Heart right ventricle (tissue), 16 donors: Measurements from ENCODE around the gene MAN1C1. TPM values are rescaled to one million over a fixed set of nuclear protein-coding genes. Genes with fewer than 3 reads are reported as not detected.

Experiments used
- ATAC-seq, 8 donors: fragments of 200-7000 bp; cut with Tn5 transposase; one replicate each; pipeline ENCODE4 v1.9.1; 2020; ENCODE audit warnings: mild to moderate bottlenecking in 8 of 8, moderate library complexity in 8 of 8, moderate number of reproducible peaks in 1 of 8
- DNase-seq, 2 donors: peaks; one replicate each; pipeline ENCODE4 v3.0.0-alpha.2; 2020
- H3K27ac ChIP-seq, 10 donors: fragments of 200-600 bp; sonication (generic) in 2 of 10; one replicate each; pipeline versions ENCODE4 v1.5.0 to v1.8.0; 2020 to 2022; ENCODE audit warnings: mild to moderate bottlenecking in 3 of 10
- H3K27me3 ChIP-seq, 7 donors: fragments of 200-600 bp; one replicate each; pipeline ENCODE4 v1.8.0; 2021 to 2022; ENCODE audit warnings: mild to moderate bottlenecking in 2 of 7
- H3K36me3 ChIP-seq, 9 donors: fragments of 200-600 bp; sonication (generic) in 1 of 9; one replicate each; pipeline versions ENCODE4 v1.5.0 to v1.8.0; 2020 to 2022; ENCODE audit warnings: mild to moderate bottlenecking in 2 of 9
- H3K4me1 ChIP-seq, 9 donors: fragments of 200-600 bp; sonication (generic) in 1 of 9; one replicate each; pipeline versions ENCODE4 v1.5.0 to v1.8.0; 2020 to 2022; ENCODE audit warnings: mild to moderate bottlenecking in 4 of 9
- H3K4me3 ChIP-seq, 10 donors: fragments of 200-600 bp; sonication (generic) in 2 of 10; one replicate each; pipeline versions ENCODE4 v1.5.0 to v1.8.0; 2020 to 2022; ENCODE audit warnings: mild to moderate bottlenecking in 7 of 10, moderate library complexity in 2 of 10
- H3K9me3 ChIP-seq, 11 donors: fragments of 200-600 bp in 10 of 11; sonication (generic) in 2 of 11; one replicate each; pipeline versions ENCODE4 v1.5.0 to v1.8.0; 2013 to 2022; ENCODE audit warnings: mild to moderate bottlenecking in 2 of 11, control low read depth in 1 of 11, moderate library complexity in 1 of 11
- WGBS, 2 donors: extraction: QIAGEN DNeasy Blood & Tissue Kit; methylation state at CpG; one replicate each; pipeline ENCODE4 v1.1.7; 2013; ENCODE audit warnings: inconsistent platforms in 1 of 2; 5-methylcytosine and 5-hydroxymethylcytosine counted together
- intact Hi-C, 10 donors: fragments of 100-400 bp; cut with DNase I; formaldehyde crosslinking; loops; one replicate each; pipeline versions ENCODE4 v1.11.1 to v1.14.2; 2022
- polyA plus RNA-seq, 2 donors: library from polyadenylated mRNA; stranded (reverse); fragments of 200-250 nt; gene quantifications; one replicate each; pipeline ENCODE4 v1.2.3, GENCODE V29; 2013
- total RNA-seq, 10 donors: library from RNA; stranded (reverse); fragmentation: NEBNext Ultra II Directional in 3 of 10; extraction: Animal tissue kit (Norgen Biotek cat#: 25700) in 3 of 10; gene quantifications; one replicate each; pipeline versions ENCODE4 v1.2.1 to v1.2.4, GENCODE V29; 2021 to 2023
- TF ChIP-seq, protein P1 (sequence below), 9 donors: fragments of 200-600 bp; sonication (generic) in 2 of 9; IDR thresholded peaks; one replicate each; pipeline versions ENCODE4 v1.5.0 to v1.8.0; 2021 to 2022; ENCODE audit warnings: antibody characterized with exemption in 9 of 9, mild to moderate bottlenecking in 5 of 9, moderate library complexity in 1 of 9
- donor health status: Arrhythmogenic right ventricular cardiomyopathy.
- donor health status: ischemic (EF 13 %, LVEDD 7.1; RV severe dilation, severe dysfunction).
- donor health status: healthy with polysubstance abuse.
- donor health status: DM: no; HTN: yes; CAD: no.
- donor health status: DM: no; HTN: no; CAD: no.
- donor health status: ischemic (EF 25% LVEDD 6.9; RV normal size, moderate dysfunction).
- donor health status: ischemic (EF 25% LVEDD 5.7; RV mildly dilated, moderate dysfunction).
- donor health status: healthy.
- donor health status: DM: yes; HTN: yes; CAD: no.
- donor health status: Ischemic cardiomyopathy.
- donor health status: ischemic (EF 35%, LVEDD 5.7; RV mildly dilated, moderate dysfunction).
- donor health status: nonischemic (EF 11% LVEDD 7.7; RV severe dilation, severe dysfunction).
- donor health status: DM: yes; HTN: yes; CAD: no.
- donor health status: PGD.
- donor health status: ischemic (EF 29% LVEDD 5.4; RV normal size, mild dysfunction).
- donor health status: nonischemic (EF 23%, LVEDD 6.1; RV moderate dilation, normal function).

The MAN1C1 gene
- total and polyA plus RNA-seq, 12 donors, result 9.7 to 23.4 (median 13.4) TPM

DNA sequence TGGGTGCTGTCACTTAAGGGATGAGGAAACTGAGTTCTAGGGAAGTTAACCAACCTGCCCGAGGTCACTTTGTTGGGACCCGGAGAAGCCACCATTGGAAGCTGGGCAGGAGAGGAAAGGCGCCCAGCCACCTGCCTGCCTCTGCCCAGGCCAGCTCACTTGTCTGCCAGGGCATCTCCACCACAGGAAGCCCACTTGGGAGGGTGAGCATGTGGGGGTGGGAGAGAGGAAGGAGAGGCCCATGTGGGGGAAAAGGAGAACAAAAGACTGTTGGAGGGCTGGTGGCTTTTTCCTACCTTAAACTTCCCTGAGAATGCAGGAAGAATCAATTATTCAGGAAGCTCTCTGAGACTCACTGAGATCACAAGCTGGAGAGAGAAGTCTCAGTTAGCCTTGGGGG lies 139.6 kb downstream of the MAN1C1 start:
- TF ChIP-seq, protein P1, sequence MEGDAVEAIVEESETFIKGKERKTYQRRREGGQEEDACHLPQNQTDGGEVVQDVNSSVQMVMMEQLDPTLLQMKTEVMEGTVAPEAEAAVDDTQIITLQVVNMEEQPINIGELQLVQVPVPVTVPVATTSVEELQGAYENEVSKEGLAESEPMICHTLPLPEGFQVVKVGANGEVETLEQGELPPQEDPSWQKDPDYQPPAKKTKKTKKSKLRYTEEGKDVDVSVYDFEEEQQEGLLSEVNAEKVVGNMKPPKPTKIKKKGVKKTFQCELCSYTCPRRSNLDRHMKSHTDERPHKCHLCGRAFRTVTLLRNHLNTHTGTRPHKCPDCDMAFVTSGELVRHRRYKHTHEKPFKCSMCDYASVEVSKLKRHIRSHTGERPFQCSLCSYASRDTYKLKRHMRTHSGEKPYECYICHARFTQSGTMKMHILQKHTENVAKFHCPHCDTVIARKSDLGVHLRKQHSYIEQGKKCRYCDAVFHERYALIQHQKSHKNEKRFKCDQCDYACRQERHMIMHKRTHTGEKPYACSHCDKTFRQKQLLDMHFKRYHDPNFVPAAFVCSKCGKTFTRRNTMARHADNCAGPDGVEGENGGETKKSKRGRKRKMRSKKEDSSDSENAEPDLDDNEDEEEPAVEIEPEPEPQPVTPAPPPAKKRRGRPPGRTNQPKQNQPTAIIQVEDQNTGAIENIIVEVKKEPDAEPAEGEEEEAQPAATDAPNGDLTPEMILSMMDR (IDR thresholded peaks at IDR 0.05), result no peak
- ATAC-seq (no peak), DNase-seq (no peak)
- Histone ChIP-seq H3K27ac (no peak overlapping the region), H3K27me3 (no peaks in the 10 kb centered on the region), H3K36me3 (peaks cover 0 to 37% (median 4%) of the 10 kb centered on the region in 9 donors), H3K4me3 (no peak overlapping the region), H3K4me1 (peaks cover 0 to 11% (median 4%) of the 10 kb centered on the region in 9 donors), H3K9me3 (no peaks in the 10 kb centered on the region)
- intact Hi-C loops, result no loop called here
- 73 to 81% methylated on average over 3 of the region's 3 CpGs for WGBS, 2 donors

DNA sequence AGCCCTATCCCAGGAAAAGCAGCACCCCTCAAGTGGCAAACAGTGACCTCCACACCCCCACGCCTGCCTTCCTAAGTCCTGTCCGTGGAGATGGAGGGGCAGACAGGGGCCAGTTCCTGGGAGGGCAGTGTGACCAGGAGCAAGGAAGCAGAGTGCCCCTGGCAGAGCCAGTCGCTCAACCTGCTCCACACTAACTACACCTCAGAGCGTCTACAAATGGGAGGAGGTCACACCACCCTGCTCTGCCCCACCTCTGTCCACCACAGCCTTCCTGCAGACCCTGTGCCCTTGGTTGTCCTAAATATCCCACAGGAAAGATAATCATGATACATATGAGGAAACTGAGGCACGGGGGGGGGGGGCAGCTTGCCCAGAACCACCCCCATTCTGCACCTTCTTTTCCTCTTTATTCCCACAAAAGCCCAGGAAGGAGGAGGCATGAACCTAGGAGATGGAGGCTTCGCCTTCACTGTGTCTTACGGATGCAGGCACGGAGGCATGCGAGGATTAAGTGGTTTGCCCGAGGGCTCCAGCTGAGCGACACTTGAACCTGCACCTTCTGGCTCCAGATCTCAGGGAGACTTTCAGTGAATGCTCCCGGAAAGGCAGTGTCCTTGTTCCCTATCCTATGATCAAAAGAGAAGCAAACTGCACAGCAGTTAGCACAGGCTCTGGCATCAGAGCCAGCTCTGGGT lies 140.7 kb downstream of the MAN1C1 start:
- no peaks in the 10 kb centered on the region for H3K9me3 ChIP-seq
- H3K4me3 ChIP-seq, result no peak overlapping the region
- no peak for DNase-seq
- peaks cover 0 to 11% (median 4%) of the 10 kb centered on the region in 9 donors for H3K4me1 ChIP-seq
- 88% methylated on average over 12 of the region's 12 CpGs for WGBS, 2 donors
- no peak overlapping the region for H3K27ac ChIP-seq
- H3K27me3 ChIP-seq, result no peaks in the 10 kb centered on the region
- ATAC-seq, result no peak
- TF ChIP-seq, protein P1 (IDR thresholded peaks at IDR 0.05), result no peak
- intact Hi-C loops, result no loop called here
- H3K36me3 ChIP-seq, result peaks cover 0 to 37% (median 4%) of the 10 kb centered on the region in 9 donors

DNA sequence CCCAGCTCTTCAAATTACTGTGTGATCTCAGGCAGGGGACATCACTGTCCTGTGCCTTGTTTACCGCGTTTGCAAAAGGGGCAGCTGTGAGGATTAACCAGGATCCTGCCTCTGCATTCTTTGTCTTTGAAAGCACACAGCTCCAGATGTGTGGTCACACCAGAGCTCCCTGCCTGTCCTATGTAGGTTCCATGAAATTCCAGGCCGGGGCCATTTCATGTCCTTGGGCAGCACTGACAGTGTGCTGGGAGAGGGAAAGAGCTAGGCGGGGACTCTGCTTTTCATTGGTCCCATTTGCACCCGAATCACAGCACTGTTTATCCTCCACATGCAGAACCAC lies 141.2 kb downstream of the MAN1C1 start:
- Histone ChIP-seq H3K36me3 (peaks cover 0 to 37% (median 4%) of the 10 kb centered on the region in 9 donors), H3K9me3 (no peaks in the 10 kb centered on the region)

DNA sequence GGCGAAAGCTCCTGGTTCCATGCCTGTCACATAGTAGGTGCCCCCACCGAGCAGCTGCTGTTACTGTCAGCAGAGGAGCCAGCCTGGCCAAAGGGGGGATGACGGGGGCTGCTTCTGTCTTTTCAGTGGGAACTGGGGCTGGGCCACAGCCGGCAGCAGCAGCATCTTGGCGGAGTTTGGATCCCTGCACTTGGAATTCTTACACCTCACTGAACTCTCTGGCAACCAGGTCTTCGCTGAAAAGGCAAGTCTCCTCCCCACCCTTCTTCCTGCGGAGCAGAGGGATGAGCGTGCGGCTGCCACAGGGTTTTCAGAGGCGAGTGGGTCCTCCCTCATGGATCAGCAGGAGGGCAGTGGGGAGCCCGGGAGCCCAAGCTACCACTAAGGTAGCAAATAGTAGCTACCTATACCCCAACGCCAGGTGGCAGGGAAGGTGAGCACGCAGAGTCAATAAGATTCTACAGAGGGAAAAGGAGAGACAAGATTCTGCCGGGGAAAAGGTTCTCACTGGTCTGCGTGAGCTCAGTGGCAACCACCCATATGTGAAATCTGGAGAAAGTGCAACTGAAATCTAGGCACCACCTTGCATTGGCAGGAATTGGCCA lies 142.0 kb downstream of the MAN1C1 start:
- Histone ChIP-seq H3K4me3 (no peak overlapping the region), H3K27ac (no peak overlapping the region), H3K9me3 (no peaks in the 10 kb centered on the region), H3K4me1 (peaks cover 0 to 8% (median 4%) of the 10 kb centered on the region in 9 donors), H3K27me3 (no peaks in the 10 kb centered on the region), H3K36me3 (peaks cover 0 to 33% (median 4%) of the 10 kb centered on the region in 9 donors)
- no peak for DNase-seq
- ATAC-seq, result no peak
- WGBS, 2 donors, result 93 to 95% methylated on average over 15 of the region's 15 CpGs
- TF ChIP-seq, protein P1 (IDR thresholded peaks at IDR 0.05), result no peak
- intact Hi-C loops, result no loop called here

More for the DNA sequence above, 141.2 kb downstream of the MAN1C1 start:
- intact Hi-C loops, result no loop called here
- ATAC-seq (no peak), DNase-seq (no peak)
- H3K27ac ChIP-seq, result no peak overlapping the region
- TF ChIP-seq, protein P1 (IDR thresholded peaks at IDR 0.05), result no peak
- H3K4me3 ChIP-seq, result no peak overlapping the region
- H3K4me1 ChIP-seq, result peaks cover 0 to 8% (median 4%) of the 10 kb centered on the region in 9 donors
- WGBS, 2 donors, result 78 to 80% methylated on average over 5 of the region's 5 CpGs
- no peaks in the 10 kb centered on the region for H3K27me3 ChIP-seq
